Coronary artery (tissue), 2 donors: ENCODE results near the gene UBQLN4.
A peak's percentile ranks its signal among the peaks of the same experiment; 100 is the strongest.

Experiments used
- DNase-seq: peaks from one replicate; pipeline ENCODE4 v3.0.0-alpha.2; 2017; ENCODE audit warnings: low spot score
- H3K27ac ChIP-seq, 2 donors: fragments of 200-600 bp; sonication (generic); one replicate each; pipeline ENCODE4 v1.5.1; 2016 to 2019
- H3K4me3 ChIP-seq: fragments of 200-600 bp; sonication (generic); 2 replicates; pipeline ENCODE4 v1.5.1; 2016; ENCODE audit warnings: mild to moderate bottlenecking, moderate library complexity
- CTCF ChIP-seq: fragments of 200-600 bp; sonication (generic); IDR thresholded peaks from one replicate; pipeline ENCODE4 v1.5.1; 2019; ENCODE audit warnings: antibody characterized with exemption

The UBQLN4 gene

GRCh38 chr1:156089704-156090103 lies 36.1 kb upstream of the UBQLN4 start:
- no peak for TF ChIP-seq CTCF
- DNase-seq = no peak
- Histone ChIP-seq H3K4me3 (no peak overlapping the region), H3K27ac (peak overlapping the region in 1 of 2 donors; percentile 71)

GRCh38 chr1:156086256-156086662 lies 32.7 kb upstream of the UBQLN4 start:
- Histone ChIP-seq H3K27ac (no peak overlapping the region), H3K4me3 (no peak overlapping the region)
- no peak for TF ChIP-seq CTCF
- no peak for DNase-seq

- no peak overlapping the region for H3K27ac ChIP-seq
Measured at GRCh38 chr1:156083800-156084790, 30.5 kb upstream of the UBQLN4 start.

GRCh38 chr1:156082309-156083091 lies 28.9 kb upstream of the UBQLN4 start, which contains the start of gene MEX3A:
TSS of gene MEX3A (minus strand) at chr1:156082465. CDS start at chr1:156081998, 467 bp downstream.
- H3K27ac ChIP-seq = peak within 1 kb of the TSS in 1 of 2 donors; percentile 58
- TF ChIP-seq CTCF = no peak
- H3K4me3 ChIP-seq = peak within 1 kb of the TSS; percentile 89
- DNase-seq = no peak

More at GRCh38 chr1:156083800-156084790, 30.5 kb upstream of the UBQLN4 start:
- DNase-seq = no peak
- TF ChIP-seq CTCF = no peak
- H3K4me3 ChIP-seq = no peak overlapping the region

GRCh38 chr1:156081917-156082308 lies 28.3 kb upstream of the UBQLN4 start:
- Histone ChIP-seq H3K27ac (no peak overlapping the region), H3K4me3 (peak overlapping the region; percentile 89)
- TF ChIP-seq CTCF = no peak
- no peak for DNase-seq

- DNase-seq = no peak
- no peak overlapping the region for H3K27ac ChIP-seq
- H3K4me3 ChIP-seq = peak overlapping the region; percentile 89
- TF ChIP-seq CTCF = no peak
Measured at GRCh38 chr1:156081180-156081916, 27.8 kb upstream of the UBQLN4 start.
